T-helper 1 cell treated with Interleukin-12 subunit alpha and Interleukin-12 subunit beta and Interleukin-4 antibody, amounts not matched to agents 30 μg/mL and 1 μg/mL, for 36 hours (primary cell): ENCODE results near the gene LPP.
"Not testable (repeated sequence)": the region's sequence is repeated elsewhere in the genome, so short reads cannot be mapped to it uniquely, and the experiment has no call there.

ENCODE experiments used
- H3K27ac Mint-ChIP-seq: one replicate; pipeline ENCODE4 v1.8.0; 2021; ENCODE audit warnings: mild to moderate bottlenecking, mixed read lengths
- H3K27me3 Mint-ChIP-seq: one replicate; pipeline ENCODE4 v1.8.0; 2021; ENCODE audit warnings: low read depth, mixed read lengths
- H3K36me3 Mint-ChIP-seq: one replicate; pipeline ENCODE4 v1.8.0; 2021; ENCODE audit warnings: low read depth, mixed read lengths
- H3K4me1 Mint-ChIP-seq: one replicate; pipeline ENCODE4 v1.8.0; 2021; ENCODE audit warnings: low read depth, mixed read lengths
- H3K4me3 Mint-ChIP-seq: one replicate; pipeline ENCODE4 v1.8.0; 2021; ENCODE audit warnings: mild to moderate bottlenecking, moderate library complexity, mixed read lengths
- H3K9me3 Mint-ChIP-seq: one replicate; pipeline ENCODE4 v1.8.0; 2021; ENCODE audit warnings: mixed read lengths

Gene LPP

GRCh38 chr3:188635258-188636042 lies 481.5 kb downstream of the LPP start:
- no peaks in the 10 kb centered on the region for H3K27me3 Mint-ChIP-seq
- no peak overlapping the region for H3K27ac Mint-ChIP-seq
- no peaks in the 10 kb centered on the region for H3K4me1 Mint-ChIP-seq
- no peak overlapping the region for H3K4me3 Mint-ChIP-seq
- peaks cover 3% of the 10 kb centered on the region for H3K36me3 Mint-ChIP-seq
- peaks cover 4% of the 10 kb centered on the region for H3K9me3 Mint-ChIP-seq

GRCh38 chr3:188636292-188636691 lies 482.3 kb downstream of the LPP start:
- not testable (repeated sequence) for H3K4me1 Mint-ChIP-seq, H3K4me3 Mint-ChIP-seq, H3K36me3 Mint-ChIP-seq, H3K27me3 Mint-ChIP-seq, H3K27ac Mint-ChIP-seq, H3K9me3 Mint-ChIP-seq

GRCh38 chr3:188641076-188641475 lies 487.1 kb downstream of the LPP start:
- no peak overlapping the region for H3K27ac Mint-ChIP-seq
- H3K4me1 Mint-ChIP-seq, result no peaks in the 10 kb centered on the region
- H3K36me3 Mint-ChIP-seq, result no peaks in the 10 kb centered on the region
- H3K4me3 Mint-ChIP-seq, result no peak overlapping the region
- no peaks in the 10 kb centered on the region for H3K27me3 Mint-ChIP-seq
- H3K9me3 Mint-ChIP-seq, result no peaks in the 10 kb centered on the region

GRCh38 chr3:188643736-188644135 lies 489.8 kb downstream of the LPP start:
- no peak overlapping the region for H3K4me3 Mint-ChIP-seq
- peaks cover 6% of the 10 kb centered on the region for H3K4me1 Mint-ChIP-seq
- H3K27me3 Mint-ChIP-seq, result no peaks in the 10 kb centered on the region
- no peaks in the 10 kb centered on the region for H3K9me3 Mint-ChIP-seq
- H3K36me3 Mint-ChIP-seq, result peaks cover 4% of the 10 kb centered on the region
- no peak overlapping the region for H3K27ac Mint-ChIP-seq

- no peak overlapping the region for H3K27ac Mint-ChIP-seq
Observed at GRCh38 chr3:188646592-188646991, 492.6 kb downstream of the LPP start.

GRCh38 chr3:188647237-188647636 lies 493.3 kb downstream of the LPP start:
- peaks cover 6% of the 10 kb centered on the region for H3K9me3 Mint-ChIP-seq
- H3K4me1 Mint-ChIP-seq, result peaks cover 6% of the 10 kb centered on the region
- H3K4me3 Mint-ChIP-seq, result no peak overlapping the region
- H3K36me3 Mint-ChIP-seq, result peaks cover 11% of the 10 kb centered on the region
- no peak overlapping the region for H3K27ac Mint-ChIP-seq
- no peaks in the 10 kb centered on the region for H3K27me3 Mint-ChIP-seq

More at GRCh38 chr3:188646592-188646991, 492.6 kb downstream of the LPP start:
- peaks cover 6% of the 10 kb centered on the region for H3K4me1 Mint-ChIP-seq
- peaks cover 11% of the 10 kb centered on the region for H3K36me3 Mint-ChIP-seq
- H3K9me3 Mint-ChIP-seq, result peaks cover 6% of the 10 kb centered on the region
- no peaks in the 10 kb centered on the region for H3K27me3 Mint-ChIP-seq
- H3K4me3 Mint-ChIP-seq, result no peak overlapping the region

- H3K9me3 Mint-ChIP-seq, result peaks cover 6% of the 10 kb centered on the region
- no peak overlapping the region for H3K27ac Mint-ChIP-seq
- H3K27me3 Mint-ChIP-seq, result no peaks in the 10 kb centered on the region
- H3K4me1 Mint-ChIP-seq, result peaks cover 7% of the 10 kb centered on the region
- H3K36me3 Mint-ChIP-seq, result peaks cover 11% of the 10 kb centered on the region
- no peak overlapping the region for H3K4me3 Mint-ChIP-seq
Observed at GRCh38 chr3:188649521-188649920, 495.6 kb downstream of the LPP start.

- H3K36me3 Mint-ChIP-seq, result peaks cover under 1% of the 10 kb centered on the region
- H3K9me3 Mint-ChIP-seq, result peaks cover 1% of the 10 kb centered on the region
- peaks cover 4% of the 10 kb centered on the region for H3K4me1 Mint-ChIP-seq
- H3K4me3 Mint-ChIP-seq, result no peak overlapping the region
- H3K27me3 Mint-ChIP-seq, result no peaks in the 10 kb centered on the region
- H3K27ac Mint-ChIP-seq, result no peak overlapping the region
Observed at GRCh38 chr3:188656196-188656982, 502.4 kb downstream of the LPP start.

GRCh38 chr3:188658606-188659005 lies 504.6 kb downstream of the LPP start:
- Mint-ChIP-seq H3K27ac (no peak overlapping the region), H3K9me3 (no peaks in the 10 kb centered on the region), H3K36me3 (no peaks in the 10 kb centered on the region), H3K27me3 (no peaks in the 10 kb centered on the region), H3K4me1 (peaks cover 4% of the 10 kb centered on the region), H3K4me3 (no peak overlapping the region)

- Mint-ChIP-seq H3K4me1 (peaks cover 3% of the 10 kb centered on the region), H3K27ac (no peak overlapping the region), H3K9me3 (no peaks in the 10 kb centered on the region), H3K36me3 (no peaks in the 10 kb centered on the region), H3K27me3 (no peaks in the 10 kb centered on the region), H3K4me3 (no peak overlapping the region)
Observed at GRCh38 chr3:188659449-188660090, 505.6 kb downstream of the LPP start.

GRCh38 chr3:188660415-188660814 lies 506.5 kb downstream of the LPP start:
- Mint-ChIP-seq H3K9me3 (no peaks in the 10 kb centered on the region), H3K4me3 (no peak overlapping the region), H3K36me3 (no peaks in the 10 kb centered on the region), H3K27ac (no peak overlapping the region), H3K27me3 (no peaks in the 10 kb centered on the region), H3K4me1 (no peaks in the 10 kb centered on the region)

- no peaks in the 10 kb centered on the region for H3K36me3 Mint-ChIP-seq
- H3K4me3 Mint-ChIP-seq, result no peak overlapping the region
- no peaks in the 10 kb centered on the region for H3K9me3 Mint-ChIP-seq
- no peaks in the 10 kb centered on the region for H3K4me1 Mint-ChIP-seq
- no peaks in the 10 kb centered on the region for H3K27me3 Mint-ChIP-seq
- no peak overlapping the region for H3K27ac Mint-ChIP-seq
Observed at GRCh38 chr3:188661806-188662205, 507.8 kb downstream of the LPP start.

GRCh38 chr3:188662214-188662613 lies 508.3 kb downstream of the LPP start:
- Mint-ChIP-seq H3K4me1 (no peaks in the 10 kb centered on the region), H3K27ac (no peak overlapping the region), H3K27me3 (no peaks in the 10 kb centered on the region), H3K36me3 (no peaks in the 10 kb centered on the region), H3K4me3 (no peak overlapping the region), H3K9me3 (no peaks in the 10 kb centered on the region)

- Mint-ChIP-seq H3K27ac (no peak overlapping the region), H3K4me3 (no peak overlapping the region), H3K4me1 (peaks cover 1% of the 10 kb centered on the region), H3K36me3 (no peaks in the 10 kb centered on the region), H3K27me3 (no peaks in the 10 kb centered on the region), H3K9me3 (no peaks in the 10 kb centered on the region)
Observed at GRCh38 chr3:188662795-188663194, 508.8 kb downstream of the LPP start.

- no peaks in the 10 kb centered on the region for H3K27me3 Mint-ChIP-seq
- H3K4me3 Mint-ChIP-seq, result no peak overlapping the region
- no peaks in the 10 kb centered on the region for H3K9me3 Mint-ChIP-seq
- H3K27ac Mint-ChIP-seq, result no peak overlapping the region
- H3K36me3 Mint-ChIP-seq, result no peaks in the 10 kb centered on the region
- peaks cover 1% of the 10 kb centered on the region for H3K4me1 Mint-ChIP-seq
Observed at GRCh38 chr3:188663839-188664238, 509.9 kb downstream of the LPP start.
